GM18909 (cell line): Measurements from ENCODE around the gene THAP8.

Experiments used
- ATAC-seq: cut with Tn5 transposase; IDR thresholded peaks from one replicate; pipeline ENCODE4 v1.9.1; 2021; ENCODE audit warnings: mild to moderate bottlenecking; ENCODE audit not compliant: unreplicated experiment, poor library complexity

The THAP8 gene

GRCh38 chr19:36054119-36054732 lies at the start of gene THAP8:
Gene THAP8, minus strand, starts transcription at chr19:36054285. Its CDS starts 68 bp downstream, at chr19:36054217.
- peak; percentile 83 for ATAC-seq

- ATAC-seq: no peak
Observed at GRCh38 chr19:36103040-36103626, 49.0 kb upstream of the THAP8 start.

GRCh38 chr19:36101550-36102327 lies 47.7 kb upstream of the THAP8 start:
- ATAC-seq: no peak

- ATAC-seq: no peak
Observed at GRCh38 chr19:36100476-36100875, 46.4 kb upstream of the THAP8 start.

GRCh38 chr19:36099166-36099785 lies 45.2 kb upstream of the THAP8 start:
- no peak for ATAC-seq

- ATAC-seq: no peak
Observed at GRCh38 chr19:36097036-36097435, 43.0 kb upstream of the THAP8 start.

- no peak for ATAC-seq
Observed at GRCh38 chr19:36093687-36094086, 39.6 kb upstream of the THAP8 start.

- no peak for ATAC-seq
Observed at GRCh38 chr19:36093146-36093662, 39.1 kb upstream of the THAP8 start.

GRCh38 chr19:36092566-36092965 lies 38.5 kb upstream of the THAP8 start:
- ATAC-seq: no peak

- no peak for ATAC-seq
Observed at GRCh38 chr19:36090910-36091695, 37.0 kb upstream of the THAP8 start.

GRCh38 chr19:36089847-36090246 lies 35.8 kb upstream of the THAP8 start:
- ATAC-seq: no peak

- no peak for ATAC-seq
Observed at GRCh38 chr19:36086326-36086725, 32.2 kb upstream of the THAP8 start.

GRCh38 chr19:36084231-36085009 lies 30.3 kb upstream of the THAP8 start:
- no peak for ATAC-seq

GRCh38 chr19:36082916-36083315 lies 28.8 kb upstream of the THAP8 start:
- no peak for ATAC-seq

- ATAC-seq: no peak
Observed at GRCh38 chr19:36081894-36082293, 27.8 kb upstream of the THAP8 start.

- no peak for ATAC-seq
Observed at GRCh38 chr19:36081385-36081784, 27.3 kb upstream of the THAP8 start.

- no peak for ATAC-seq
Observed at GRCh38 chr19:36079389-36079945, 25.4 kb upstream of the THAP8 start.

GRCh38 chr19:36073121-36073876 lies 19.2 kb upstream of the THAP8 start:
- ATAC-seq: no peak
